ENCODE results near the gene NPBWR2.

DNA sequence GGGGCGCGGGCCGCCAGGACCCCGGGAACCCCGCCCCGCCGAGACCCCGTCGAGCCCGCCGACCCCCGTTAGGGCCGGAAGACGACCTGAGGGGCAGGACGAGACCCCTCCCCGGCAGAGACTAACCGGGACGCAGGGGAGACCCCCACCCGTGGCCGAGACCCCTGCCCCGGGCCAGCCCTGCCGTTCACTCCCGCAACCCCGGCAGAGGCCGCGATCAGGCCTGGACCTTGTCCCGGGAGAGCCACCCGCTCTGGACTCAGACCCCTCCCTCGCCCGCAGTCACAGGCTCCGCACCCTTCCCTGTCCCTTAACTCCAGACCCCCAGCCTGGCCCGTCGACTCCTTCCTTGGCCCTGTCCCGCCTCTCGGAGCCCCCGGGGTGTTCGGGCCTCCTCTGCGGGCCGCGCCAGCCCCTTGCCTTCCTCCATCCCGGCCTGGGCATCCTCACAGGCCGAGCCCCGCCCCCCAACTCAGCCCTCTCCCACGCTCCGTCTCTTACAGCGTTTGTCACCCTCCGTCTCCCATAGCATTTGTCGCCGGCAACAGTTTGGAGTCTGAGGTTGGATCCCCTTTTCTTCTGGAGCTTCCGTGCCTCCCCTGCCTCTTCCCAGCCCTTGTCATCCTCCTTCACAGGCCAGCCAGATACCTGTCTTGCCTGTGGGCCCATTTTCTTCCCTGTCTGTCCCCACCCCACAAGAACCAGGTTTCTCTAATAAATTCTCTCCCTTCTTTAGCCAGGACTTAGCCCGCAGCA lies 43.8 kb downstream of the NPBWR2 start:
- no peak for TF ChIP-seq POLR2A (IDR thresholded peaks at IDR 0.05)
- TF ChIP-seq, protein P1, sequence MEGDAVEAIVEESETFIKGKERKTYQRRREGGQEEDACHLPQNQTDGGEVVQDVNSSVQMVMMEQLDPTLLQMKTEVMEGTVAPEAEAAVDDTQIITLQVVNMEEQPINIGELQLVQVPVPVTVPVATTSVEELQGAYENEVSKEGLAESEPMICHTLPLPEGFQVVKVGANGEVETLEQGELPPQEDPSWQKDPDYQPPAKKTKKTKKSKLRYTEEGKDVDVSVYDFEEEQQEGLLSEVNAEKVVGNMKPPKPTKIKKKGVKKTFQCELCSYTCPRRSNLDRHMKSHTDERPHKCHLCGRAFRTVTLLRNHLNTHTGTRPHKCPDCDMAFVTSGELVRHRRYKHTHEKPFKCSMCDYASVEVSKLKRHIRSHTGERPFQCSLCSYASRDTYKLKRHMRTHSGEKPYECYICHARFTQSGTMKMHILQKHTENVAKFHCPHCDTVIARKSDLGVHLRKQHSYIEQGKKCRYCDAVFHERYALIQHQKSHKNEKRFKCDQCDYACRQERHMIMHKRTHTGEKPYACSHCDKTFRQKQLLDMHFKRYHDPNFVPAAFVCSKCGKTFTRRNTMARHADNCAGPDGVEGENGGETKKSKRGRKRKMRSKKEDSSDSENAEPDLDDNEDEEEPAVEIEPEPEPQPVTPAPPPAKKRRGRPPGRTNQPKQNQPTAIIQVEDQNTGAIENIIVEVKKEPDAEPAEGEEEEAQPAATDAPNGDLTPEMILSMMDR (IDR thresholded peaks at IDR 0.05): no peak
